IMR-90 (cell line): ENCODE results near the gene PSMG1. TPM values are rescaled to one million over a fixed set of nuclear protein-coding genes. Genes with fewer than 3 reads are reported as not detected.

ENCODE experiments used
- ATAC-seq: fragments of 200-7000 bp; cut with Tn5 transposase; 2 replicates; pipeline ENCODE4 v1.9.1; 2020; ENCODE audit warnings: low read depth, mild to moderate bottlenecking, moderate library complexity
- BruUV-seq: library from RNA; stranded (reverse); fragments of 400-500 nt; replicated peaks from 2 replicates; lab custom pipeline; 2021; lab: Mats Ljungman, UMichigan
- CTCF ChIA-PET: fragments of 300-600 bp; formaldehyde crosslinking; extraction: SDS; loops from one replicate; lab custom pipeline; 2021; ENCODE audit warnings: antibody characterized with exemption; lab: Yijun Ruan, JAX
- POLR2A ChIA-PET: fragments of 300-600 bp; sonication (Branson Sonifier 250); formaldehyde crosslinking; loops from one replicate; lab custom pipeline; 2022; ENCODE audit warnings: antibody characterized with exemption; ENCODE audit not compliant: unreplicated experiment; lab: Charles Lee
- DNase-seq: peaks from one replicate; pipeline ENCODE4 v3.0.0; 2013
- H2AFZ ChIP-seq: replicated peaks from 2 replicates; pipeline ENCODE3; 2013; ENCODE audit warnings: low read length, mild to moderate bottlenecking; ENCODE audit not compliant: poor library complexity
- H2AK5ac ChIP-seq: 2 replicates; pipeline ENCODE4 v1.6.1; 2013; ENCODE audit warnings: low read depth, low read length, inconsistent platforms
- H2AK9ac ChIP-seq: replicated peaks from 2 replicates; pipeline ENCODE3; 2013; ENCODE audit warnings: mild to moderate bottlenecking, low read depth, low read length, moderate library complexity; ENCODE audit not compliant: poor library complexity
- H2BK120ac ChIP-seq: 2 replicates; pipeline ENCODE4 v1.6.1; 2013; ENCODE audit warnings: low read depth, low read length, inconsistent platforms
- H2BK15ac ChIP-seq: 3 replicates; pipeline ENCODE4 v1.6.1; 2013; ENCODE audit warnings: low read depth, low read length, inconsistent platforms
- H2BK20ac ChIP-seq: 2 replicates; pipeline ENCODE4 v1.6.1; 2013; ENCODE audit warnings: low read depth, mild to moderate bottlenecking, inconsistent platforms, low read length, moderate library complexity
- H2BK5ac ChIP-seq: 2 replicates; pipeline ENCODE4 v1.6.1; 2013; ENCODE audit warnings: mild to moderate bottlenecking, low read depth, low read length, inconsistent platforms; ENCODE audit not compliant: poor library complexity, severe bottlenecking
- H3K14ac ChIP-seq: replicated peaks from 2 replicates; pipeline ENCODE4 v1.6.1; 2013; ENCODE audit warnings: low read depth, low read length, inconsistent platforms
- H3K18ac ChIP-seq: 2 replicates; pipeline ENCODE4 v1.6.1; 2013; ENCODE audit warnings: low read depth, low read length, control low read depth
- H3K23ac ChIP-seq: 2 replicates; pipeline ENCODE4 v1.6.1; 2013; ENCODE audit warnings: low read depth, low read length, inconsistent platforms
- H3K27ac ChIP-seq: 2 replicates; pipeline ENCODE4 v1.5.1; 2013; ENCODE audit warnings: mild to moderate bottlenecking, control low read depth, low read length; ENCODE audit not compliant: insufficient read depth
- H3K27me3 ChIP-seq: 2 replicates; pipeline ENCODE4 v1.6.1; 2013; ENCODE audit warnings: low read length; ENCODE audit not compliant: control insufficient read depth, insufficient read depth
- H3K36me3 ChIP-seq: 2 replicates; pipeline ENCODE4 v1.6.1; 2013; ENCODE audit warnings: low read length, mixed read lengths; ENCODE audit not compliant: control insufficient read depth, insufficient read depth
- H3K4ac ChIP-seq: 2 replicates; pipeline ENCODE4 v1.6.1; 2013; ENCODE audit warnings: low read depth, low read length, inconsistent platforms
- H3K4me1 ChIP-seq: 2 replicates; pipeline ENCODE4 v1.6.1; 2013; ENCODE audit warnings: low read length, mixed read lengths; ENCODE audit not compliant: control insufficient read depth, insufficient read depth
- H3K4me2 ChIP-seq: 2 replicates; pipeline ENCODE4 v1.6.1; 2013; ENCODE audit warnings: low read depth, mild to moderate bottlenecking, control low read depth, low read length, moderate library complexity
- H3K4me3 ChIP-seq: 2 replicates; pipeline ENCODE4 v1.5.1; 2013; ENCODE audit warnings: low read depth, mild to moderate bottlenecking, control low read depth, low read length, moderate library complexity; ENCODE audit not compliant: insufficient read depth
- H3K56ac ChIP-seq: 2 replicates; pipeline ENCODE4 v1.6.1; 2013; ENCODE audit warnings: low read length, inconsistent platforms; ENCODE audit not compliant: insufficient read depth; ENCODE audit errors: extremely low read depth
- H3K79me1 ChIP-seq, 2 experiments: 2 replicates each; pipeline ENCODE4 v1.6.1; 2013; ENCODE audit warnings: low read length in 2 of 2, inconsistent platforms in 1 of 2, low read depth in 1 of 2
- H3K9ac ChIP-seq: 2 replicates; pipeline ENCODE4 v1.6.1; 2013; ENCODE audit warnings: low read depth, low read length, control low read depth
- H3K9me1 ChIP-seq: 2 replicates; pipeline ENCODE4 v1.6.1; 2013; ENCODE audit warnings: low read length, inconsistent platforms; ENCODE audit not compliant: insufficient read depth
- H3K9me3 ChIP-seq: 2 replicates; pipeline ENCODE4 v1.6.1; 2013; ENCODE audit warnings: low read length; ENCODE audit not compliant: control insufficient read depth, insufficient read depth
- H4K20me1 ChIP-seq: 2 replicates; pipeline ENCODE4 v1.6.1; 2013; ENCODE audit warnings: low read length, inconsistent platforms; ENCODE audit not compliant: insufficient read depth
- H4K5ac ChIP-seq: 2 replicates; pipeline ENCODE4 v1.6.1; 2013; ENCODE audit warnings: mild to moderate bottlenecking, low read depth, low read length, control low read depth
- H4K8ac ChIP-seq, 2 experiments: 2 replicates each; pipeline ENCODE4 v1.6.1; 2013; ENCODE audit warnings: low read depth in 2 of 2, low read length in 2 of 2, control low read depth in 1 of 2, inconsistent platforms in 1 of 2
- H4K91ac ChIP-seq: 2 replicates; pipeline ENCODE4 v1.6.1; 2013; ENCODE audit warnings: low read depth, low read length, inconsistent platforms; ENCODE audit not compliant: insufficient read depth
- MXI1 ChIP-seq: IDR thresholded peaks from 2 replicates; pipeline ENCODE4 v1.6.1; 2012; ENCODE audit warnings: low read depth, mild to moderate bottlenecking, low read length, moderate library complexity, borderline replicate concordance
- RAD21 ChIP-seq: IDR thresholded peaks from 2 replicates; pipeline ENCODE4 v1.6.1; 2012; ENCODE audit warnings: low read length, improper control_type of control experiment
- whole genome bisulfite sequencing, 2 experiments: methylation state at CpG; one replicate each; pipeline versions ENCODE4 v1.1.5 to v1.1.7; 2013; ENCODE audit warnings: missing lambda C conversion rate in 2 of 2; ENCODE audit not compliant: insufficient read length in 1 of 2; ENCODE audit errors: extremely low coverage in 2 of 2; 5-methylcytosine and 5-hydroxymethylcytosine counted together
- dilution Hi-C: fragments of 300-500 bp; cut with HindIII; formaldehyde crosslinking; loops from one replicate; pipeline ENCODE4 v1.14.3; 2018; ENCODE audit warnings: low sequenced_read_pairs; ENCODE audit not compliant: unreplicated experiment
- in situ Hi-C: fragments of 300-500 bp; cut with MboI; formaldehyde crosslinking; loops from 3 replicates; pipeline ENCODE4 v1.14.3; 2019; ENCODE audit warnings: low sequenced_read_pairs, inconsistent platforms, mixed read lengths
- intact Hi-C: fragments of 100-400 bp; cut with micrococcal nuclease; formaldehyde crosslinking; loops from 2 replicates; pipeline ENCODE4 v1.10.0; 2022
- polyA plus RNA-seq, 3 experiments: library from polyadenylated mRNA; depleted of rRNA; stranded (reverse); fragments of >200 nt; gene quantifications; 2 replicates each; pipeline ENCODE4 v1.2.3, GENCODE V29; 2012; ENCODE audit warnings: low replicate concordance in 1 of 3
- total RNA-seq: library from RNA; depleted of rRNA; stranded (reverse); fragments of >200 nt; gene quantifications from 2 replicates; pipeline ENCODE4 v1.2.3, GENCODE V29; 2012
- TF ChIP-seq, protein P1 (sequence below): conservative IDR thresholded peaks from 2 replicates; pipeline ENCODE4 v1.5.1; 2012; ENCODE audit warnings: mild to moderate bottlenecking, low read depth, low read length, improper control_type of control experiment

Gene PSMG1
- total and polyA plus RNA-seq, 2 of the 4 experiments (the other 2 are of a cell fraction) = 37.8 to 45.4 TPM

DNA sequence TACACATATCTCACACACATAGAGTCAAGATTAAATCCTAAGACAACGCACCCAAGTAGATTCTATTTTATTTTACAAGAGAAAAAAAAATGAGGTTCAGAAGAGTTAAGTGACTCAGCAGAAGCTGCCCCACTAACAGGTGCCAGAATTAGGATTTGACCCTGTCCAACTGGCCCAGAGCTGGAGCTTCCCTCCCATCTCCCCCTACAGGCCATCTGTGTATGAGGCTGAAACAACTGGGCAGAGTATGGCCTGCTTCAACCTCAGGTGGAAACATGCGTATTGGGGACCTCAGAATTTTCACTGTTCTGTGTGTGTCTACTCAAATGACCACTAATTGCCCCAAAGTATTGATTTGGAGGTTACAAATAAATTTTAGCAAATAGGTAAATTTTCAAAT is 29.9 kb downstream of the PSMG1 start:
- H3K27me3 ChIP-seq = peaks cover 16% of the 10 kb centered on the region
- ATAC-seq (peak; percentile 77), DNase-seq (no peak)
- no peaks in the 10 kb centered on the region; the same call in 1 of the 2 replicates for H3K9me3 ChIP-seq
- no peaks in the 10 kb centered on the region; the same call in 1 of the 2 replicates for H3K4me1 ChIP-seq
- dilution Hi-C loops = no loop called here
- no peak overlapping the region for H2AK9ac ChIP-seq
- no peak overlapping the region for H3K4me2 ChIP-seq
- no peak overlapping the region for H2BK120ac ChIP-seq
- no peak overlapping the region for H3K27ac ChIP-seq
- no peak overlapping the region for H3K23ac ChIP-seq
- CTCF ChIA-PET = interaction anchor here (0.6 to 0.9 kb wide), 2 partner anchors 13 to 15 kb away, joined by 3 read pairs; no protein-coding TSS in a partner anchor
- H3K18ac ChIP-seq = no peak overlapping the region
- no peak overlapping the region for H3K4ac ChIP-seq
- no peak for TF ChIP-seq MXI1
- TF ChIP-seq, protein P1, sequence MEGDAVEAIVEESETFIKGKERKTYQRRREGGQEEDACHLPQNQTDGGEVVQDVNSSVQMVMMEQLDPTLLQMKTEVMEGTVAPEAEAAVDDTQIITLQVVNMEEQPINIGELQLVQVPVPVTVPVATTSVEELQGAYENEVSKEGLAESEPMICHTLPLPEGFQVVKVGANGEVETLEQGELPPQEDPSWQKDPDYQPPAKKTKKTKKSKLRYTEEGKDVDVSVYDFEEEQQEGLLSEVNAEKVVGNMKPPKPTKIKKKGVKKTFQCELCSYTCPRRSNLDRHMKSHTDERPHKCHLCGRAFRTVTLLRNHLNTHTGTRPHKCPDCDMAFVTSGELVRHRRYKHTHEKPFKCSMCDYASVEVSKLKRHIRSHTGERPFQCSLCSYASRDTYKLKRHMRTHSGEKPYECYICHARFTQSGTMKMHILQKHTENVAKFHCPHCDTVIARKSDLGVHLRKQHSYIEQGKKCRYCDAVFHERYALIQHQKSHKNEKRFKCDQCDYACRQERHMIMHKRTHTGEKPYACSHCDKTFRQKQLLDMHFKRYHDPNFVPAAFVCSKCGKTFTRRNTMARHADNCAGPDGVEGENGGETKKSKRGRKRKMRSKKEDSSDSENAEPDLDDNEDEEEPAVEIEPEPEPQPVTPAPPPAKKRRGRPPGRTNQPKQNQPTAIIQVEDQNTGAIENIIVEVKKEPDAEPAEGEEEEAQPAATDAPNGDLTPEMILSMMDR = peak; percentile 30; the same call in 1 of the 2 replicates
- TF ChIP-seq RAD21 = peak; percentile 19; the same call in 1 of the 2 replicates
- no peak overlapping the region for H3K4me3 ChIP-seq
- no peaks in the 10 kb centered on the region for H4K20me1 ChIP-seq
- no peak overlapping the region for H4K5ac ChIP-seq
- BruUV-seq = no TSS peak
- H3K9ac ChIP-seq = no peak overlapping the region
- H2AFZ ChIP-seq = no peak overlapping the region
- no peak overlapping the region for H4K8ac ChIP-seq
- intact Hi-C loops = no loop called here
- no peak overlapping the region for H3K14ac ChIP-seq
- H2BK5ac ChIP-seq = no peak overlapping the region
- H2BK20ac ChIP-seq = no peak overlapping the region
- no peaks in the 10 kb centered on the region for H3K79me1 ChIP-seq
- in situ Hi-C loops = loop anchor here (25.0 kb wide), 1 partner anchor 766 kb away; no protein-coding TSS in a partner anchor
- H3K9me1 ChIP-seq = peaks cover 3% of the 10 kb centered on the region; the same call in 1 of the 2 replicates
- no peak overlapping the region for H4K91ac ChIP-seq
- H2AK5ac ChIP-seq = no peak overlapping the region
- POLR2A ChIA-PET = no interaction called here
- no peak overlapping the region for H3K56ac ChIP-seq
- no CpG with 5 or more reads among the region's 2 CpGs for WGBS, 2 experiments
- H3K36me3 ChIP-seq = no peaks in the 10 kb centered on the region
- H2BK15ac ChIP-seq = no peak overlapping the region
